ENCODE results near the gene NETO2. TPM values are rescaled to one million over a fixed set of nuclear protein-coding genes. Genes with fewer than 3 reads are reported as not detected.

The NETO2 gene
- total and polyA plus RNA-seq, 9 of the 15 experiments (the other 6 are each of a cell fraction or from before 2014, with no cell fraction given), result 4.1 to 37.0 (median 22.2) TPM

- TF ChIP-seq GTF3C2 (IDR thresholded peaks at IDR 0.05; ENCODE audit: borderline replicate concordance, extremely low read depth, insufficient read length), result no peak
- TF ChIP-seq, protein P1, sequence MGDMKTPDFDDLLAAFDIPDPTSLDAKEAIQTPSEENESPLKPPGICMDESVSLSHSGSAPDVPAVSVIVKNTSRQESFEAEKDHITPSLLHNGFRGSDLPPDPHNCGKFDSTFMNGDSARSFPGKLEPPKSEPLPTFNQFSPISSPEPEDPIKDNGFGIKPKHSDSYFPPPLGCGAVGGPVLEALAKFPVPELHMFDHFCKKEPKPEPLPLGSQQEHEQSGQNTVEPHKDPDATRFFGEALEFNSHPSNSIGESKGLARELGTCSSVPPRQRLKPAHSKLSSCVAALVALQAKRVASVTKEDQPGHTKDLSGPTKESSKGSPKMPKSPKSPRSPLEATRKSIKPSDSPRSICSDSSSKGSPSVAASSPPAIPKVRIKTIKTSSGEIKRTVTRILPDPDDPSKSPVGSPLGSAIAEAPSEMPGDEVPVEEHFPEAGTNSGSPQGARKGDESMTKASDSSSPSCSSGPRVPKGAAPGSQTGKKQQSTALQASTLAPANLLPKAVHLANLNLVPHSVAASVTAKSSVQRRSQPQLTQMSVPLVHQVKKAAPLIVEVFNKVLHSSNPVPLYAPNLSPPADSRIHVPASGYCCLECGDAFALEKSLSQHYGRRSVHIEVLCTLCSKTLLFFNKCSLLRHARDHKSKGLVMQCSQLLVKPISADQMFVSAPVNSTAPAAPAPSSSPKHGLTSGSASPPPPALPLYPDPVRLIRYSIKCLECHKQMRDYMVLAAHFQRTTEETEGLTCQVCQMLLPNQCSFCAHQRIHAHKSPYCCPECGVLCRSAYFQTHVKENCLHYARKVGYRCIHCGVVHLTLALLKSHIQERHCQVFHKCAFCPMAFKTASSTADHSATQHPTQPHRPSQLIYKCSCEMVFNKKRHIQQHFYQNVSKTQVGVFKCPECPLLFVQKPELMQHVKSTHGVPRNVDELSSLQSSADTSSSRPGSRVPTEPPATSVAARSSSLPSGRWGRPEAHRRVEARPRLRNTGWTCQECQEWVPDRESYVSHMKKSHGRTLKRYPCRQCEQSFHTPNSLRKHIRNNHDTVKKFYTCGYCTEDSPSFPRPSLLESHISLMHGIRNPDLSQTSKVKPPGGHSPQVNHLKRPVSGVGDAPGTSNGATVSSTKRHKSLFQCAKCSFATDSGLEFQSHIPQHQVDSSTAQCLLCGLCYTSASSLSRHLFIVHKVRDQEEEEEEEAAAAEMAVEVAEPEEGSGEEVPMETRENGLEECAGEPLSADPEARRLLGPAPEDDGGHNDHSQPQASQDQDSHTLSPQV (IDR thresholded peaks at IDR 0.05), result no peak
- TF ChIP-seq POLR2AphosphoS2 (IDR thresholded peaks at IDR 0.05; ENCODE audit: low read length), result no peak
- 0 out of 2 replicates have a peak, but pooled peaks have one; percentile 12 for TF ChIP-seq ZNF764 (CRISPR knock-in tag; IDR thresholded peaks at IDR 0.05; ENCODE audit: low read depth)
- TF ChIP-seq MCM5 (IDR thresholded peaks at IDR 0.05; ENCODE audit: low read depth), result no peak
- TF ChIP-seq, protein P2, sequence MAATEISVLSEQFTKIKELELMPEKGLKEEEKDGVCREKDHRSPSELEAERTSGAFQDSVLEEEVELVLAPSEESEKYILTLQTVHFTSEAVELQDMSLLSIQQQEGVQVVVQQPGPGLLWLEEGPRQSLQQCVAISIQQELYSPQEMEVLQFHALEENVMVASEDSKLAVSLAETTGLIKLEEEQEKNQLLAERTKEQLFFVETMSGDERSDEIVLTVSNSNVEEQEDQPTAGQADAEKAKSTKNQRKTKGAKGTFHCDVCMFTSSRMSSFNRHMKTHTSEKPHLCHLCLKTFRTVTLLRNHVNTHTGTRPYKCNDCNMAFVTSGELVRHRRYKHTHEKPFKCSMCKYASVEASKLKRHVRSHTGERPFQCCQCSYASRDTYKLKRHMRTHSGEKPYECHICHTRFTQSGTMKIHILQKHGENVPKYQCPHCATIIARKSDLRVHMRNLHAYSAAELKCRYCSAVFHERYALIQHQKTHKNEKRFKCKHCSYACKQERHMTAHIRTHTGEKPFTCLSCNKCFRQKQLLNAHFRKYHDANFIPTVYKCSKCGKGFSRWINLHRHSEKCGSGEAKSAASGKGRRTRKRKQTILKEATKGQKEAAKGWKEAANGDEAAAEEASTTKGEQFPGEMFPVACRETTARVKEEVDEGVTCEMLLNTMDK (IDR thresholded peaks at IDR 0.05; ENCODE audit: borderline replicate concordance, insufficient read depth, low read depth, low read length, poor library complexity, severe bottlenecking), result peak; percentile 93
- TF ChIP-seq, protein P3, sequence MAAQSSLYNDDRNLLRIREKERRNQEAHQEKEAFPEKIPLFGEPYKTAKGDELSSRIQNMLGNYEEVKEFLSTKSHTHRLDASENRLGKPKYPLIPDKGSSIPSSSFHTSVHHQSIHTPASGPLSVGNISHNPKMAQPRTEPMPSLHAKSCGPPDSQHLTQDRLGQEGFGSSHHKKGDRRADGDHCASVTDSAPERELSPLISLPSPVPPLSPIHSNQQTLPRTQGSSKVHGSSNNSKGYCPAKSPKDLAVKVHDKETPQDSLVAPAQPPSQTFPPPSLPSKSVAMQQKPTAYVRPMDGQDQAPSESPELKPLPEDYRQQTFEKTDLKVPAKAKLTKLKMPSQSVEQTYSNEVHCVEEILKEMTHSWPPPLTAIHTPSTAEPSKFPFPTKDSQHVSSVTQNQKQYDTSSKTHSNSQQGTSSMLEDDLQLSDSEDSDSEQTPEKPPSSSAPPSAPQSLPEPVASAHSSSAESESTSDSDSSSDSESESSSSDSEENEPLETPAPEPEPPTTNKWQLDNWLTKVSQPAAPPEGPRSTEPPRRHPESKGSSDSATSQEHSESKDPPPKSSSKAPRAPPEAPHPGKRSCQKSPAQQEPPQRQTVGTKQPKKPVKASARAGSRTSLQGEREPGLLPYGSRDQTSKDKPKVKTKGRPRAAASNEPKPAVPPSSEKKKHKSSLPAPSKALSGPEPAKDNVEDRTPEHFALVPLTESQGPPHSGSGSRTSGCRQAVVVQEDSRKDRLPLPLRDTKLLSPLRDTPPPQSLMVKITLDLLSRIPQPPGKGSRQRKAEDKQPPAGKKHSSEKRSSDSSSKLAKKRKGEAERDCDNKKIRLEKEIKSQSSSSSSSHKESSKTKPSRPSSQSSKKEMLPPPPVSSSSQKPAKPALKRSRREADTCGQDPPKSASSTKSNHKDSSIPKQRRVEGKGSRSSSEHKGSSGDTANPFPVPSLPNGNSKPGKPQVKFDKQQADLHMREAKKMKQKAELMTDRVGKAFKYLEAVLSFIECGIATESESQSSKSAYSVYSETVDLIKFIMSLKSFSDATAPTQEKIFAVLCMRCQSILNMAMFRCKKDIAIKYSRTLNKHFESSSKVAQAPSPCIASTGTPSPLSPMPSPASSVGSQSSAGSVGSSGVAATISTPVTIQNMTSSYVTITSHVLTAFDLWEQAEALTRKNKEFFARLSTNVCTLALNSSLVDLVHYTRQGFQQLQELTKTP (IDR thresholded peaks at IDR 0.05; ENCODE audit: low read depth in 1 of 2, partially characterized antibody in 2 of 2), result peak in 1 of 2 experiments; percentile 46
- peak in 1 of 2 experiments; percentile 63; a peak in 1 of 4 replicates for TF ChIP-seq HDAC1 (IDR thresholded peaks at IDR 0.05)
- no peak for TF ChIP-seq ATF1 (CRISPR knock-in tag; IDR thresholded peaks at IDR 0.05)
- TF ChIP-seq ATF1 (tag; IDR thresholded peaks at IDR 0.05), result peak; percentile 58
- TF ChIP-seq, protein P4, sequence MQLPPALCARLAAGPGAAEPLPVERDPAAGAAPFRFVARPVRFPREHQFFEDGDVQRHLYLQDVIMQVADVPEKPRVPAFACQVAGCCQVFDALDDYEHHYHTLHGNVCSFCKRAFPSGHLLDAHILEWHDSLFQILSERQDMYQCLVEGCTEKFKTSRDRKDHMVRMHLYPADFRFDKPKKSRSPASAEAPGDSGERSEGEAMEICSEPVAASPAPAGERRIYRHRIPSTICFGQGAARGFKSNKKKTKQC (CRISPR knock-in tag; IDR thresholded peaks at IDR 0.05), result peak; percentile 40; the same call in 1 of the 2 replicates
- TF ChIP-seq RBM22 (IDR thresholded peaks at IDR 0.05; ENCODE audit: low read depth, low read length, poor library complexity, severe bottlenecking), result peak; percentile 72
Measured at GRCh38 chr16:47037746-47038458, 105.8 kb downstream of the NETO2 start (continued).
